Peyer's patch (tissue), 4 donors: Measurements from ENCODE around the gene TMEM135.

Source experiments
- POLR2A ChIP-seq, 2 donors: fragments of 450-650 bp; IDR thresholded peaks; one replicate each; pipeline ENCODE4 v1.5.1; 2017; ENCODE audit warnings: antibody characterized with exemption in 2 of 2, mild to moderate bottlenecking in 2 of 2, moderate library complexity in 2 of 2
- TF ChIP-seq, protein P1 (sequence below), 6 experiments: fragments of 450-650 bp in 4 of 6; fragments of 200-600 bp in 2 of 6; sonication (generic) in 1 of 6; IDR thresholded peaks; one replicate each; pipeline ENCODE4 v1.5.1; 2017 to 2019; ENCODE audit warnings: antibody characterized with exemption in 6 of 6, mild to moderate bottlenecking in 3 of 6, moderate library complexity in 1 of 6

DNA sequence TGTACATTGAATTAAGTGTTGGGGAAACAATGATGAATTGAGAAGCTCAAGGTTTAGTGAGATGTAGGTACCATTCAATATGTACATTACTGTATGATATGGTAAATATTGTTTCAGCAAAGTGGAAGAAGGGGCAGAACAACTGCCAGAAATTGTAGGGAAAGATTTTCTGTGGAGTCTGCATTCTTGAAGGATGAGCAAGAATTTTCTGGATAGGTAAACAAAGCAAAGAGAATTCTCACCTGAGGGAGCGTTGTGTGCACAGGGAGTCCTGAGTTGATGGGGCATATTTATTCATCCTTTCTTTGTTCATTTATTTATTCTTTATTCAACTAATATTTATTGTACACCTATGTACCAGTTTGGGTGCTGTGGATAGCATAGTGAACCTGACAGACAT, 83.2 kb downstream of the TMEM135 start:
- TF ChIP-seq, protein P1, sequence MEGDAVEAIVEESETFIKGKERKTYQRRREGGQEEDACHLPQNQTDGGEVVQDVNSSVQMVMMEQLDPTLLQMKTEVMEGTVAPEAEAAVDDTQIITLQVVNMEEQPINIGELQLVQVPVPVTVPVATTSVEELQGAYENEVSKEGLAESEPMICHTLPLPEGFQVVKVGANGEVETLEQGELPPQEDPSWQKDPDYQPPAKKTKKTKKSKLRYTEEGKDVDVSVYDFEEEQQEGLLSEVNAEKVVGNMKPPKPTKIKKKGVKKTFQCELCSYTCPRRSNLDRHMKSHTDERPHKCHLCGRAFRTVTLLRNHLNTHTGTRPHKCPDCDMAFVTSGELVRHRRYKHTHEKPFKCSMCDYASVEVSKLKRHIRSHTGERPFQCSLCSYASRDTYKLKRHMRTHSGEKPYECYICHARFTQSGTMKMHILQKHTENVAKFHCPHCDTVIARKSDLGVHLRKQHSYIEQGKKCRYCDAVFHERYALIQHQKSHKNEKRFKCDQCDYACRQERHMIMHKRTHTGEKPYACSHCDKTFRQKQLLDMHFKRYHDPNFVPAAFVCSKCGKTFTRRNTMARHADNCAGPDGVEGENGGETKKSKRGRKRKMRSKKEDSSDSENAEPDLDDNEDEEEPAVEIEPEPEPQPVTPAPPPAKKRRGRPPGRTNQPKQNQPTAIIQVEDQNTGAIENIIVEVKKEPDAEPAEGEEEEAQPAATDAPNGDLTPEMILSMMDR (IDR thresholded peaks at IDR 0.05): no peak
- no peak for TF ChIP-seq POLR2A (IDR thresholded peaks at IDR 0.05)
